RCC 7860 (cell line): ENCODE results near the gene APBA2.
A peak's percentile ranks its signal among the peaks of the same experiment; 100 is the strongest.
"Not testable (repeated sequence)": the region's sequence is repeated elsewhere in the genome, so short reads cannot be mapped to it uniquely, and the experiment has no call there.

Experiments
- DNase-seq: peaks from one replicate; pipeline ENCODE4 v3.0.0-alpha.2; 2015; ENCODE audit warnings: low spot score
- FAIRE-seq: peaks from 2 replicates; lab custom pipeline; 2012; peaks lifted over from hg19 to GRCh38; lab: Jason Lieb, UNC

APBA2 gene

GRCh38 chr15:29093696-29094343 lies 208.0 kb downstream of the APBA2 start:
- FAIRE-seq, result no peak

GRCh38 chr15:29094711-29095110 lies 208.9 kb downstream of the APBA2 start:
- DNase-seq, result no peak
- no peak for FAIRE-seq

More at GRCh38 chr15:29093696-29094343, 208.0 kb downstream of the APBA2 start:
- no peak for DNase-seq

- DNase-seq (no peak), FAIRE-seq (no peak)
These were observed 210.0 kb downstream of the APBA2 start for GRCh38 chr15:29095746-29096145.

- DNase-seq (no peak), FAIRE-seq (no peak)
These were observed 211.4 kb downstream of the APBA2 start for GRCh38 chr15:29097168-29097567.

GRCh38 chr15:29097971-29098370 lies 212.2 kb downstream of the APBA2 start:
- no peak for FAIRE-seq

GRCh38 chr15:29098652-29099051 lies 212.9 kb downstream of the APBA2 start:
- no peak for FAIRE-seq
- DNase-seq, result no peak

More at GRCh38 chr15:29097971-29098370, 212.2 kb downstream of the APBA2 start:
- no peak for DNase-seq

GRCh38 chr15:29099131-29099880 lies 213.5 kb downstream of the APBA2 start:
- FAIRE-seq, result no peak
- no peak for DNase-seq

GRCh38 chr15:29100486-29101000 lies 214.8 kb downstream of the APBA2 start:
- FAIRE-seq, result no peak
- no peak for DNase-seq

GRCh38 chr15:29101491-29101890 lies 215.7 kb downstream of the APBA2 start:
- no peak for FAIRE-seq
- DNase-seq, result no peak

- DNase-seq, result peak; percentile 3
- FAIRE-seq, result not testable (repeated sequence)
These were observed 216.5 kb downstream of the APBA2 start for GRCh38 chr15:29102173-29102794.

GRCh38 chr15:29102911-29103823 lies 217.4 kb downstream of the APBA2 start:
- FAIRE-seq (no peak), DNase-seq (no peak)

- peak; percentile 16 for DNase-seq
These were observed 218.2 kb downstream of the APBA2 start for GRCh38 chr15:29103824-29104565.

GRCh38 chr15:29104566-29104880 lies 218.7 kb downstream of the APBA2 start:
- DNase-seq (no peak), FAIRE-seq (no peak)

More at GRCh38 chr15:29103824-29104565, 218.2 kb downstream of the APBA2 start:
- no peak for FAIRE-seq

GRCh38 chr15:29105151-29105854 lies 219.5 kb downstream of the APBA2 start:
- no peak for DNase-seq
- no peak for FAIRE-seq

GRCh38 chr15:29106116-29106515 lies 220.3 kb downstream of the APBA2 start:
- no peak for FAIRE-seq

GRCh38 chr15:29106551-29107290 lies 220.9 kb downstream of the APBA2 start:
- FAIRE-seq (no peak), DNase-seq (no peak)

More at GRCh38 chr15:29106116-29106515, 220.3 kb downstream of the APBA2 start:
- DNase-seq, result no peak

GRCh38 chr15:29107291-29107890 lies 221.6 kb downstream of the APBA2 start:
- FAIRE-seq, result no peak
- DNase-seq, result no peak

GRCh38 chr15:29107971-29108645 lies 222.3 kb downstream of the APBA2 start:
- DNase-seq, result no peak
- FAIRE-seq, result no peak
